ENCODE results near the gene RAB11FIP4.

RAB11FIP4 gene

DNA sequence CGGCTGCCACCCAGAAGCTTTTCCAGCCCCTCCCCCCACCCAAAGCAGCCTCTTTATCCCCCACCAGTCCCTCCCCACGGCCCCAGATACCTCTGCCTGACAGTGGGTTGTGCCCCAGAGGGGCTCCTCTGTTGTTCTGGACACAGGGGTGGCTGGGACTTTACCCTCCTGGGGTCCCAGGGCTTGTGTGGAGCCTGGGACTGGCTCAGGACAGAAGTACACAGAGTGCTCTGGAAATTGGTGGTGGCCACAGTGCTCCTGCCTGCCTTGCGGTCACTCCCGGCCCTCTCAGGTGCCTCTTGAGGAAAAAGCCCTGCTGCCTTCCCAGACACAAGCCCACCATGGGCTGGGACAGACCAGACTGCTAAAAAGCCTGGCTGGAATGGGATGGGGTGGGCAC, 68.2 kb downstream of the RAB11FIP4 start:
- no peak for DNase-seq (ENCODE audit: low read depth)

DNA sequence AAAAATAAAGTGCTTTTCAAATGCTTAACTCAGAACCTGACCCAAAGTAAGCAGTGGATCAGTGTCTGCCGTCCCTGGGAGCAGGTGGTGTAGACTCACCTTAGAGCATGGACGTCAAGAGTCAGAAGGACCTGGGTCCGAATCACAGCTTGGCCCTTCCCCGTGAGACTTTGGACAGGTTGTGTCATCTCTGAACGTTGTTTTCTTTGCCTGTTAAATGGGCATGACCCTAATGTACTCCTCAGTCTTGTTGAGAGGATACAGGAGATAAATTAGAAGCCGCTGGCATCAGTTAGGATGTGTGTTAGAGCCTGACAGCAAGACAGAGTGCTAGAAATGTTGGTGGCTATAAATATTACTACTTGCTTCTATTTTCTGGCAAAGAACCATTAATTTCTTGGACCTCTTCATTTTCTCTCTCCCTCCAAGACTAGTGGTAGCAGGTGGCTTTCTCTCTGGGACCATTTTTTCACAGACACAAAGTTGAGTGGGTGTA, 68.8 kb downstream of the RAB11FIP4 start:
- DNase-seq (ENCODE audit: low read depth) = no peak

DNA sequence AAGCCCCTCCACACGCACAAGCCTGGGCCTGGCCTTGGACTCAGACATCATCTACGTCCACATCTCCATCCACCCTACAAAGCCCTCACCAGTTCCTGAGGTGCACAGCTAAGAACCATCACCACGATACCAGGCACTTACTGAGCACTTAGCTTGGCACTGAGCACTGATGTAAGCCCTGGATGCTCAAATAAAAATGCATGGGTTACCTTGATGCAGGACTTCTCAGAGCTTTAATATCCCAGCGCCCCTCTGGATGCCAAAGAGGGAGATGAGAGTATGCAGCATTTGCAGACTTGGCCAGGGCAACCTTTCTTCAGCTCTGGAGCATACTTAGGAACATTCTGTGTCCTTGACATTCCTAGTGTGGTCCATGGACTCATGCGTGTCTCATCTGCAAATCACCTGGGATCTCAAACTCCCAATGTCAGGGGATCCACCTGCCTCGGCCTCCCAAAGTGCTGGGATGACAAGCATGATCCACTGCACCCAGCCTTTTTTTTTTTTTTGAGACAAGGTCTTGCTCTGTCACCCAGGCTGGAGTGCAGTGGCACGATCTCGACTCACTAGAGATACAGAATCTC, 69.8 kb downstream of the RAB11FIP4 start:
- DNase-seq (ENCODE audit: low read depth) = no peak

DNA sequence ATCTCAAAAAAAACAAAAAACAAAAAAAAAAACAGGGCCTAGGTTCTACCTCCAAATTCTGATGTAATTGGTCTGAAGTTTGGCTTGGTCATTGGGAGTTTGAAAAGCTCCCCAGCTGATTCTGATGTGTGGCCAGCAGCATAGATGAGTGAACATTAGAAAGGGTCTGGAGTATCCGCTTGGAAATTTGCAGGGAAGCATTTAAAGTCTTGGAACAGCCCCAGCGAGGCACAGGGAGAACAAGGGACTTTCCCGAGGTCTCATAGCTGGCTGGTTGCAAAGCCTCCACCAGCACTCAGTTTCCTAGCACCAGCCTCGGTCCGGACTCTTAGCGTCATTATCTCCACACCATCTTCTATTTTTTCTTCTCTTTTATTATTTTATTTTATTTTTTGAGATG, 70.8 kb downstream of the RAB11FIP4 start:
- no peak for DNase-seq (ENCODE audit: low read depth)

DNA sequence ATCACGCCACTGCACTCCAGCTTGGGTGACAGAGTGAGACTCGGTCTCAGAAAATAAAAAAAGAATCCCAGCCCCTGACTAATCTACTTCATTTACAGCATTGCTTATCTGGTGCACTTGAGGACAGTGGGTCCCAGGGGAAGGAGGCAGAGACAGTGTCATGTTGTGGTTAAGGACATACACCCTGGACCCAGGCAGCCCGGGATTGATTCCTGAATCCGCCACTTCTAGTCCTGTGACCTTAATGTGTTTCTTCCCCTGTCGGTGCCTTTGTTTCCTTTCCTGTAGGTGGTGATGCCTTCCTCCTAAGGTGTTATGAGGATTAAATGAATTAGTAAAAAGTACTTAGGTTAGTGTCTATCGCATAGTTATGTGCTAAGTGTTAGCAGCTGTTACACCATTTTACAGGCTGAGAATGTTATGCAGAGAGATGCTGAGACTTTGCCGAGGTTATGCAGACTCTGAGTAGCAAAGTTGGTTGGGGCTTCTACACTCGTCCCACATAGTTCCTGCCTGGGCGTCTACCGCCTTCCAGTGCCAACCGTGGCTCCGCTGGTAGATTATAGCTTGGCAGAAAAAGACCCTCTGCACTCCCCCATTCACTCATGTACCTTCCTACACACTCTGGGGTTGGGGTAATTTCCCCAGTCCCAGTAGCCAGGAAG, 74.8 kb downstream of the RAB11FIP4 start:
- DNase-seq (ENCODE audit: low read depth) = no peak

DNA sequence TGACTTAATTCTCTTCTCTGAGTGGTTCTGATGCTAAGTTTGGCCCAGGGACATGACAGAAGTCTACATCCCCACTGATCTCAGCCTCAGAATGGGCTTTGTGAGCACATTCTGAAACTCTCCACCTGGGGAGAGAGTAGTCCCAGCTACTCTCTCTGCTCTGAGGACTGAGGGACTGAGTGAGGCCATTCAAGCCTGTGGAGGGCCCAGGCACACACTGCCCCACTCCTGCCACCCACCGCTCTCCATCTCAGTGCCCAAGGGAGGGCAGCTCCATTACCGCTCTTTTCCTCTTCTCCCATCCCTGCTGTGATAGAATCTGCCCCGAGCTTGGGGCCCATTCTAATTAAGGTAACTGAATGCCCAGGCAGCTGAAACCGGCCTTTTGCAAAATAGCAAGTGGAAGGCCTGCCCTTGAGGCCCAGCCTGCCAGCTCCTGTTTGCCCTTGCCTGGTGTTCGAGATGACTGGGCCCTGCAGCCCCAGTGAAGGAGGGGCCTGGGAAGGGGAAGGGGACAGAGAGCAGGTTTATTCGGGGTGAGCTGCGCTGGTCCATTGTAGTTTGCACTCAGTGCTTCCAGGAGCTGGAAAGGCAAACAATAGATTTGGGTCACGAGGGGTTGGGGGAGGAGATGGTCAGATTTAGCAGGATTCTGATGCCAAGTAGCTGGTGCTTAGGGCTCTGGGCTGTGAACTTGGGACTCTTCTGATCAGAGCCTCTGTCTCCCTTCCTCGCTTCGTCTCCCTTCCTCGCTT, 76.2 kb downstream of the RAB11FIP4 start:
- DNase-seq (ENCODE audit: low read depth) = no peak

DNA sequence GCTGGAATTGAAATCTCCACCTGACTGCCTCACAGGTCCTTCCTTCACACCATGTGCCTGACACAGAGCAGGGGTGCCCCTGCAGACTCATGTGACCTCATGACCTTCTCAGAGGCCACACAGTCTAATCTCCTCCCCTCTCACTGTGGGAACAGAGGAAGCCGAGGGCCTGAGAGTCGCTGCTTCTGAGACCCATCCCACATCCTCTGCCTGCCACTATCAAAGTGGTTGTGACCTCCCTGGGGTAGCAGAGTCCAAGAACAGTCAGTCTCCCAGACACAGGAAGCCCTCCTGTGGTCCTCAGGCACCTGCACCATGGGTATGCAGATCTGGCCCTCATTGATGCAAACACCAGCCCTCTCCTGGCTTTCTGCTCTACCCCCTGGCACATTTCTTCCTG, 78.5 kb downstream of the RAB11FIP4 start:
- DNase-seq (ENCODE audit: low read depth) = no peak

DNA sequence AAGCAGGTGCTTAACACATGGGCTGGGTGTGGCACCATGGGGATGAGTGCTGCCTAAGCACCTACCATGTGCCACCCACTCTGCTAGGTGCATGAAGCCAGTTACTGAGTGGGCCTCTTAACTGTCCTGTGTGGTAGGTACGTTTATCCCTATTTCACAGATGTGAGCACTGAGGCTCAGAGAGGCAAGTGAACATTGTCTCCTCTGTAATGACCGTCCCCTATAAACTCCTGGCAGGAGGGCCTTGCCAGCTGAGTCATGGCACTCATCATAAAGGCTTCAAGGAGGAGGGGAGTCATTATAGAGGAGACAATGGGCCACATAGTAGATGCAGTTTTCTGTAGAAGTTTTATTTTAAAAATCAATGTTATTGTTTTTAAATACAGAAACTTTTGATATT, 79.1 kb downstream of the RAB11FIP4 start:
- DNase-seq (ENCODE audit: low read depth) = no peak

DNA sequence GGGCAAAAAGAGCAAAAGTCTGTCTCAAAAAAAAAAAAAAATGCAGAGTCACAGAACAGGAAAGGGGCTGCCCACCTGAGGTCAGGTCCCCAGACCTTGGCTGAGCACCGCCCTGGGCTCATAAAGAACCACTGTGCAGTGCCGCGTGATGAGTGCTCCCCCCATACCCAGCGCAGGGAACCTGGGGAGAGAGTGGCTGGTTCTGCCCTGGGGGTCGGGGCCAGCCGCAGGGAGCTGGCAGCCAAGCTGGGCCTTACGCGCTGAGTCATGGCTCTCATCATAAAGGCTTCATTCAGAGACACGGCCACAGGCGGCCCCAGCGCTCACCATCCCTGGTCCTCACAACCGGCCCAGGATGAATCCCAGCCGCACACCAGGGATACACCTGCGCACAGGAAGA, 80.7 kb downstream of the RAB11FIP4 start:
- DNase-seq (ENCODE audit: low read depth) = no peak

DNA sequence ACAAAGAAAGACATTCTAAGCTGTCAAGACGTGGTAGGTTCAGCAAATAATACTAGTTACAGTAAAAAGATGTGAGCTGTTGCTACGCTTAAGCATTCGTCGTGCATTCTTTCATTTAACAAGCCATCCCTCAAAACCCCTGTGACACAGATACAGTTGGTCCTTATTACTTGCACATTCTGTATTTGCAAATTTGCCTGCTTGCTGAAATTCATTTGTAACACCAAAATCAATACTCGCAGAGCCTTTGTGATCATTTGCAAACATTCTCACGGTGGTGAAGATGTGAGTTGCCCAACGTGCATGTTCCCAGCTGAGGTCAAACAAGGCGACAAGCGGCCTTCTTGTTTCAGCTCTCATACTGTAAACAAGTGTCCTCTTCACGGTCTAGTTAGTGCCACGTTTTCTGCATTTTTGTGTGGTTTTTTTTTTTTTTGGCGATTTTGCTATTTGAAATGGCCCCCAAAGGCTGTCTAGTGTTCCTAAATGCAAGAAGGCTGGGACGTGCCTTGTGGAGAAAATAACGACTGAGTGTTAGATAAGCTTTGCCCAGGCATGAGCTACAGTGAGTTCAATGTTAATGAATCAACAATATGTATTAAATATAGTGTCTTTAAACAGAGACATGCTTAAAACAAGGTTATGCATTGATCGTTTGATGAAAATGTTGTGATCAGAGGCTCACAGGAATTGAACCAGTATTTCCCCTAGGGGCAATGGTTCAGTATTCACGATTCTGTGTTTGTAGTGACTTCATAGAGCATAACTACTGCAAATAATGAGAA, 84.1 kb downstream of the RAB11FIP4 start:
- no peak for DNase-seq (ENCODE audit: low read depth)

DNA sequence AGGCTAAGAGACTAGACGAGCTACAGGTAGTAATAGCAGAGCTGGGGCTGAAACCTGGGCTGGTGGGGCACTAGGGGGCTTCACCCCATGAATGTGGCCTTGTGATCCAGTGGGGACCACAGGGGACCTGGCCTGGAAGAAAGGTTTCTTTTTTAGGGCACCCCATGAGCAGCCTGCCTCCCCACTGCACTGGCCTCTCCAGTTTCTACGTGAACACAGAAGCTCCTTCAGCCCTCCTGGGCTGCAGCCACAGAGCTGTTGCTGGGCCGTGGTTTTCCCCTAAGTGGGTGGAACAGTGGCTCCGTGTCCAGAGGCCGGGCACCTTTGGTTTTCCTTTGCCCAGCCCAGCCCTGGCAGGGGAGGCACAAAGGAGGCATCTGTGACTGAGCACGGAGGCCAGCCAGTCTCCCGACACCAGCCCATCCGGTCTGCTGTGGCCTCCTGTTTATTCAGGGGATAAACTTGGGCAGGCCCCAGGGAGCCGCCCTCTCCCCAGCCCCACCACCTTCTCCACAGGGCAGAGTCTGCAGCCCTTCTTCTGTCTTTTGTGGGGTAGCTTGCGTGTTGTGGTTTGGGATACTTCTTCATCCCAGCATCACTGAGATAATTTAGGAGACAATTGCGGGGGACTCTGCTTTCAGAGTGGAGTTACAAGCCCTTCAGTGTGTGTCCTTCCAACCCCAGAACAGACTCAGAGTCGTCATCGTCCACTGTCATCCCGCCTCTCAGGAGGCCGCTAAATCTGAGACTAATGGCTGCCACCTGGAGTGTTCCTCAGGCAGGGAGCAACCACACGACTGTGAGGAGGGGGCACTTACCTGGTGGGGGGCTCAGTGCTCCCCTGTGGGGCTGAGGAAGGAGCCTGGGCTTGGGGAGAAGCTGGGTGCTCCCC, 85.3 kb downstream of the RAB11FIP4 start:
- DNase-seq (ENCODE audit: low read depth) = no peak

DNA sequence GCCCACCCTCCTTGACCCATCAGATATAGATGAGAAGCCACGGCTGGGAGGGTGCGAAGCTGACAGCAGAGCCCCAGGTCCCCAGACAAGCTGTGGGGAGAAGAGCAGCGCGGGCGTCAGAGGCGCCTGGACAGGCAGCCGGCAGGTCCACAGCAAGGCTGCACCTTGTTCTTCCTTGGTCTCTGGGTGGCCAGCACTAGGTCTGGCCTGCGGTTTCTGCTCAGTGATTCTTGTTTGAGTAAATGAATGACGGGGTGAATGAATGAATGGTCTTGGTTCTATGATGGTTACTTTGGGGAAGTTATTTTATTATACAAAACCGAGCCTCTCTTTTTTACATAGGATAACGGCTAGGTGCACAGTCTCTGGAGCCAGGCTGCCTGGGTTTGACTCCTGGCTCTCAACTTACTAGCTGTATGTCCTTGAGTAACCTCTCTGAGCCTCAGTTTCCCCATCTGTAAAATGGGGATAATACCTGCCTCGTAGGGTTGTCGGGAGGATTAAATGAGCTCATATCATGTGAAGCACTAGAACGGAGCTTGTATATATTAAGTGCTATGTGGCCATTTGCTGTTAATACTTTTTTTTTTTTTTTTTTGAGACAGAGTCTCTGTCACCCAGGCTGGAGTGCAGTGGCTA, 86.1 kb downstream of the RAB11FIP4 start:
- no peak for DNase-seq (ENCODE audit: low read depth)

DNA sequence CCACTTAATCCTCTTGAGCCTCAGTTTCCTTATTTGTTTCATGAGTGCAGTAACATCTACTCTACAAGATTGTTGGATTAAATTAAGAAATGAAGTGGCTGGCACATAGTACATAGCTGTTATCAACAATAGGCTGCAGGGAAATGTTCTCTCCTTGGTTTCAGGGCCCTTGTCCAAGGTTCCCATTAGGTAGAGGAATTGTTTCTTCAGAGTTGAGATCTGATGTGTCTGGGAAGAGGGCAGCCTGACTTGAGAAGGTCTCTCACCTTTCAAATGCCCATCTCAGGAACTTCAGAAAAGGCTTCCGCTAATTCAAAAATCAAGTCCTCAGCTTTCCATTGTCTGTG, 87.6 kb downstream of the RAB11FIP4 start:
- no peak for DNase-seq (ENCODE audit: low read depth)

DNA sequence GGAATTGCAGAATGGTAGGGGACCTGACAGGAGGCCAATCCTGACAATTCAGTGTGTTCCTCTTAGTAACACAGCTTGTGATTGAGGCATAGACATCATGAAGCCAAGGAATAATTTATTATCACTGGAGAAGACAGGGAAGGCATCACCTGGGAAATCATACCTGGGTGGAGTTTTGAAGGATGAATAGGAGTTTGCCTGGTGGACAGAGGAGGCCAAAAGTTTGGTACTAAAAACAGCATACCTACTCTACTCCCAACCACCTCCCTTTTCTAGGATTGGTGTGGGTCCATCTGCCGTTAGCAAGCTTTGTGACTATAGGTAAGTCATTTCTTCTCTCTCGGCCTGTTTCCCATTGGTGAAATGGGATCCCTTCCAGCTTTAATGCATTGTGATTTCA, 88.0 kb downstream of the RAB11FIP4 start:
- no peak for DNase-seq (ENCODE audit: low read depth)

DNA sequence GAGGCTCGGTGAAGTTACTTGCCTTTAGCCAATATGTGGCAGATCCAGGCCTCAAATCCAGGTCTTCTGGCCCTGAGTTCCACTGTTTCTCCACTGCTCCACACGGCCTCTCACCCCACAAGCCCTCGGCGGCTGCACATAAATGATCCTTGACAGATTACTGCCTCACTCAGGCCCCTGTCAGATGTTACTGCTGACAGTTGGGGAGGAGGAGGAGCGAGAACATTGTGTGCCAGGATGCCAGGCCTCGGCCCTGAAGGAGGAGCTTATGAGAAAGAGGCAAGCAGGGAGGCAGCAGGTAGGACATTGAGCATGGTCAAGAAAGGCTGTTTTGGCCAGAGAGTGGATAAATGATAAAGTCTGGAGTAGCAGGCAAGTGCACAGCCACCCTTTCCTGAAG, 88.6 kb downstream of the RAB11FIP4 start:
- DNase-seq (ENCODE audit: low read depth) = no peak

DNA sequence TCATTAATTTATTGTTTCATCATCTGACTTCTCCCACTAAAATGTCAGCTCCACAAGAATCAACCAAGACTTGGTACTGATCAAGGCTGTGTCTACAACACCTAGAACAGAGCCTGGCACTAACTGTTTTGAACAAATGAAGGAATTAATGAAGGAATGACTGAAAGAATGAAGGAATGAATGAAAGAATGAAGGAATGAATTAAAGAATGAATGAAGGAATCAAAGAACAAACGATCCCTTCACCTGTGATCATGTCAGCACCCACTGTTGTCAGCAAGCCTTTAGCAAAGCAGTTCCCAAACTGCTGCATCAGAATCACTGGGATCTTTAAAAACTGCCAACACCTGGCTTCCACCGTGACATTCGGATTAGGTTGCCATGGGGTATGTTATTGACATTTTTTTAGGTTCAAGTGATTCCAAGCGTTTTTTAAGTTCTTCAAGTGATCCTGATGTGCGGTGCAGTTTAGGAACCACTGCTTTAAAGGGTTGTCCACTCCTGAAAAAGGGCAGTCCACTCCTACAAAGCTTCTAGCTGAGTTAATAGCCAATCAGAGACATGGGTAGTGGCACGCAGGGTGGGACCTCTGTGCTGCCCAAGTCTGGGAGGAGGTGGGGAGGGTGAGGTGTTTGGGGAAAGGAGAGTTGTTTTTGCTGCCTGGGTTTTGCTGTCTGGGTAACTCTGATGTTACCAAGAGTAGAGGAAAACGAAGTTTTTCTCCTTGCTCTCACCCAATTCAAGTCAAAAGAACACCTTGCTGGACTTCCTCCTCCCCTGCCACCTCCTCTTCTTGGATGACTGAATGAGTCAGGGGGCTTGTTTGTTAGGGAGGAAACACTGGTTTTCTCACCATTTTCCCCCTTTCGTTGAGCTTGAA, 89.7 kb downstream of the RAB11FIP4 start:
- no peak for DNase-seq (ENCODE audit: low read depth)

DNA sequence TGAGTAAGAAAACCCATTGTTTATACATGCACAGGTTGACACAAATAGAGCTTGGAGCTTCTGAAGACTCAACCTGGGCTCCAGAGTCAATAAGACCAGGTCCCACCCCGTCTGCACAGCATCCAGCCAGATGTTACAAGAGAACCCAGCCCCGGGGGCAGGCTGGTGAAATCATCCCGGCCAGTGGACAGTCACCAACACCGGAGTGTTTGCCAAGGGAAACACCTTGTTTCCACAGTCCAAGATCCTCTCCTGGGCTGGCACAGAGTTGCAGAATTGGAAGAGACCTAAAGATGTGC, 90.3 kb downstream of the RAB11FIP4 start:
- DNase-seq (ENCODE audit: low read depth) = no peak

DNA sequence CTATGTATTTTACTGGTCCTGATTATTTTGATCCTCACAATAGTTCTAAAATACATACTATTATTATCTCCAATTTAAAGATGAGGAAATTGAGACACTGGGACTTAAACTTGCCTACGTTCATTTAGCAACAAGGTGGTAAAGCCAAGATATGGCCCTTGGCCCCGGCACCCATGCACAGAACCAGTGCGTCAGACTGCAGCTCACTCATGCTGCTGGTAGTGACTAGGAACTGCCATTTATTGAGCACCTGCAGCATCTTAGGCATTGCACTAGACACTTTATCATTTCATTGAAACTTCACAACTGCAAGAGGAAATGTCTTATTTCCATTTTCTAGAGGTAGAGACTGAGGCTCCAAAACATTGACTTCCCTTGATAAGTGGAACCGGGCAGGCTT, 93.3 kb downstream of the RAB11FIP4 start:
- no peak for DNase-seq (ENCODE audit: low read depth)

DNA sequence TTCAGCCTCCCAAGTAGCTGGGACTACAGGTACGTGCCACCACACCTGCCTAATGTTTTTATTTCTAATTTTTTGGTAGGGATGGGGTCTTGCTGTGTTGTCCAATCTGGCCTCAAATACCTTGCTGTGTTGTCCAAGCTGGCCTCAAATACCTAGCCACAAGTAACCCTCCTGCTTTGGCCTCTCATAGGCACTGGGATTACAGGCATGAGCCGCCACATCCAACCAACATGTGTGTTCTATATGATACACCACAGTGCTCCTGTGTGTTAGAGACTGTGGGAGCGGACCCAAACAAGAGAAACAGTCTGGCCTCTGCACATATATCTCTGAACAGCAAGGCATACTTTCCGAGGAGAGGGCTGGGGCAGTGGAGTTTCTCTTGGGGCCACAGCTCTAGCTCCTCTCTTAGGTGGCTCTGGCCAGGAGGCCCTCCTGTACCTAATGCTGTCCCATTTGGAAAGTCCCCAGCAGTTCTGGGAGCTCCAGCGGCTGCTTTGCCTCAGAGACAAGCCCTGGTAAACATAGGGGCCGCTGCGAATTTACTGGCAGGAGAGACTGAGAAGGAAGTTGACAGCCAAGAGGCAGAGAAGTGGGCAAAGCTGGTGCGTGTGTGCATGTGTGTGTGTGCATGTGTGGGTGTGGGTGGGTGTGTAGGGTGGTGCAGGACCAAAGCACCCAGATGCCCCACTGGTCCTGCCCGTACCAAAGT, 95.0 kb downstream of the RAB11FIP4 start:
- no peak for DNase-seq (ENCODE audit: low read depth)

All from non-pigmented ciliary epithelial cell (primary cell).